Femur (tissue), 1 donor: ENCODE results near the gene RGS7.
"Not testable (repeated sequence)": the region's sequence is repeated elsewhere in the genome, so short reads cannot be mapped to it uniquely, and the experiment has no call there.

ENCODE experiments used
- DNase-seq: peaks from one replicate; pipeline ENCODE4 v3.0.0-alpha.2; 2017

Gene RGS7

DNA sequence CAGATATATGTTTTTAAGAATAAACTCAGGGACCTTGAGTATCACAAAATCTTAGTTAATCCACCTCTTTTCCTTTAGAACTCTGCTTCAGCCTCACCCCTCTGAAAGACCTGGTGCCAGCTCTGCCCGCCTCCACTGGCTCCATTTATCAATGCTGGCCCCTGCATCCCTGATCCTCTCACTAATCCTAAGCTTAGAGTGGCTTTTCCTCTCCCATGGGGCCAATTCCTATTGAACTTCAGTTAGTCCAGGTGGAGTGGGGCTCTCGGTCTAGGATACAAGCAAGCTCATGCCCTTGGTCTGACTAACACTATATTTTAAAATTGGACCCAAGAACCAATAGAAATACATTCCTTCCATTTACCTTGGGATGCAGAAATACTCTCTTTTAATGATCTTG lies 87.0 kb downstream of the RGS7 start:
- no peak for DNase-seq

DNA sequence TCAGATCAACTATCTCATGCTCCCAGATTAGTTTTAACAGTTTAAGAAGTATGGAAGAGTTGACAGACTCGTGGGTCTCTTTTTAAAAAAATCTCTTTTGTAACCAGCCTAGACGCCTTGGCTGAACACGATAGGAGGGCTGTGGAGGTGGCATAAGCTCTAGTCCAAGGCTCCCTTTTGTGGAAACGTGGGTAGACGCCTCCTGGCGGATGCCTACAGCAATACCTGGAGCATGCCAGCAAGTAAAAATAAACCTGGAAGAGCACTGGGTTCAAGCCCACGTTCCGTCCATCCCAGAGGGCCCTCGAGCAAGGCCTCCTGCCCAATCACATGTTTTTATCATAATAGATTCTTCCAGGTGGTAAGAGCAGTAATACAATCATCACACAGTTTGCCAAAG lies 87.9 kb downstream of the RGS7 start:
- no peak for DNase-seq

DNA sequence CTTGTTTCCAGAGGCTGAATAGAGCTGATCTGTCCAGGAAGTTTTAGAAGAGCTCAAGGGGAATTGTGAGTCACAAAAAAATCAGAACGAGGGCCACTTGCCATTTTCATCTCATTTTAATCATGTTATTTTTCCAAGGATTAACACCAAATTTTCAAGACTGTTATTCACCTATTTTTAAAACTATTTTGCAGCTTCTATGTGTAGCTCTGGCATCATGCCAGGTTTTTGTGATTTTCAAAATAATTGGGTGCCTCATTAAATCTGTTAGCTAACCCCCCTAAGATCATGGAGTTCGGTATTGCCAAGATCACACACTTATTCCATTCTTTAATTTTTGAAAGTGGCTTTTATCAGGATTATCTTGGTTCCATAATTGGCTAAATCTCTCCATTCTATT lies 90.9 kb downstream of the RGS7 start:
- DNase-seq: no peak

DNA sequence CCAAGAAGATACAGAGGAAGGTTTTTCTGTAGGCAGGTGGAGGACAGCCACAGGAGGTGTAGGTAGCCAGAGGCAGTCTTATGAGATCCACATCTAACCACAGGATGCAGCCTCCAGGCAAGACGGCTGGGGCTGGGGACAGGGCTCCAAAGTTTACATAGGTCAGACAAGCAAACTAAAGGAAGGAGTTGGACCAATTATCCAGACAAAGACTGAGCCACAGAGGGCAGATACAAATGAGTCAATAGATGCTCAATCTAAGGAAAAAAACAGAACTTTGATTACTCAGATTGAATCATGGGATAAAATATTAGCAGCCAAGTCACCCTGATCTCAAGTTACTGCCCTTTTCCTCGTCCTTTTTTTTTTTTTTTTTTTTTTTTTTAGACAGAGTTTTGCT lies 91.6 kb downstream of the RGS7 start:
- no peak for DNase-seq

DNA sequence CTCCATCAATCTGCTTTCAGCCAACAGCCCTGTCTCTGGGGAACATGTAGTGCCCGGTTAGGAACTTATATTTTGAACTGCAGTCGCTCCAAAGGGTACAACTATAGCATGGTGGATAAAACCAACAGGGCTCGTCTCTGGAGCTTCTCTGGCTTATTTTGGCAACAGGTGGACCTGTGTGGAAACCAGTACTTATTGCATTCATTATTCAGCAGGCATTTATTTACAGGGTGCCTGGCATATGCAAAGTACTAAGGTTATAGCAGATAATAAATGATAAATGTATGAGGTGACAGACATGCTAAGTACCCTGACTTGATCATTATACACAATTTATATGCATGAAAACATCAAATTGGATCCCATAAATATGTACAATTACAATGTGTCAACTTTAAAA lies 93.7 kb downstream of the RGS7 start:
- no peak for DNase-seq

DNA sequence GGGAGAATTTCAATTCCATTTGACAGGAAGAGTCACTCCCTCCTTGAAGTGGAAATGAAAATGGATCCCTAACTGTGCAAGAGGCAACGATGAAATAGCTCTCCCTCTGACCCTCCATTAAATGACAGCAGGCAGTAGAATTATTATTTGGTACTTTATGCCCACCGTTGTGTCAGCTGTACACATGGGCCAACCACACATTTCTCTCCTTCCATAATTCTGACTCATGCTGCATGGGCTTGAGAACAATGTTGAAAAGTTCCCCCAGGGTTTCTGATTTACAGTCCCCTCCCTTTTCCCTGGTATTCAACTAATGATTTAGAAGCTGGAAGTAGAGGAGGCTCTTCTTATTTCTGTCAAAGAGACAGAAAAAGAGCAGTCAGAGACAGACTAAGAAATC lies 103.5 kb downstream of the RGS7 start:
- DNase-seq: no peak

DNA sequence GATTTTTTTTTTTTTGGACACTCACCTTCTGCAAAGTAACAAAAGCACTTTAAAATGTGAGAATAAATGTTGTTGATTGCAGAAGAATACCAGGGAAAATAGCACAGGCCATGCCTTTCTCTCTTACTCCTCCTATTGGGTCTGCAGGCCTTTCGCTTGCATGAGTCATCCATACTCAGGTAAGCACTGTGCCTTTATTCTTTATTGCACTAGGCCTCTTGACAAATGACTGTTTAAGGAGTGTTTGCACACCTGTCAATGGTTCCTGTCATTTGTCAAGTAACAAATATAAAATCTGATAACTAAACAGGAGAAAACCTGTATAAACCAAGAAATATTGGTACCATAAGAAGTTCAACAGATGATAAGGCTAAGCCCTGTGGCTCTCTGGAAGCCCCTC lies 106.5 kb downstream of the RGS7 start:
- DNase-seq: no peak

DNA sequence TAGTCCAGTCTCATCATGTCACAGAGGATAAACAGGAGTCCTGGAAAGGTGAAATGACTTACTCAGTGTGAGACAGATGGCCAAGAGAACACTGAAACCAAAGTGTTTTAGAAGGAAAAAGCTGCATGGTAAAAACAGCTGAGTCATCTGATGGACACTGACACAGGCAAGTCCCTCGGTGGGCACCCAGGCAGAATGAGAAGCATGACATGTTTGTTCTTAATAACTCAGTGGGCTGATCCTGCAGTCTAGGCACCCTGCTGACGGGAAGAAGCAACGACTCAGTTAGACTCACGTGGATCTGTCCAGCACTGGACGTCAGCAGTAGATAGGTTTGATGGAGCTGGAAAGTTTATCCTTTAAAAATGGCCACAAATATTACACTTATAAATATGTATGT lies 116.9 kb downstream of the RGS7 start:
- no peak for DNase-seq

DNA sequence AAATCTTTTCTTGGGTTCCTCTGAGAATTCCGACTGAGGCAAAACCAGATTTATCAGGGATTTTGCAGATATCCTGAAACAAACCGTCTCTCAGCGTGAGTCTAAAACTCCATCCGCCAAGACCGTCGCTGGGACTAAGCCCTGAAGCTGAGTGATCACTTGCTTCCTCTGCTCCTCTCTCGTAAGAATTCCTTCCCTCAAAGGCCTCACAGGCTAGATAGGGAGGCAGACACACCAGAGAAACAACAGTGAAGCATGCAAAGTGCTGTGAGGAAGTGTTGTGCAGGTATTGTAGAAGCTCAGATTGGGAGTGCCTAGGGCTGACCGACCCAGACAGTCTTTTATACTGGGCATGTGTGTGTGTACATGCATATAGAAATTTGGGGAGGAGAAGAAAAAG lies 119.1 kb downstream of the RGS7 start:
- no peak for DNase-seq

DNA sequence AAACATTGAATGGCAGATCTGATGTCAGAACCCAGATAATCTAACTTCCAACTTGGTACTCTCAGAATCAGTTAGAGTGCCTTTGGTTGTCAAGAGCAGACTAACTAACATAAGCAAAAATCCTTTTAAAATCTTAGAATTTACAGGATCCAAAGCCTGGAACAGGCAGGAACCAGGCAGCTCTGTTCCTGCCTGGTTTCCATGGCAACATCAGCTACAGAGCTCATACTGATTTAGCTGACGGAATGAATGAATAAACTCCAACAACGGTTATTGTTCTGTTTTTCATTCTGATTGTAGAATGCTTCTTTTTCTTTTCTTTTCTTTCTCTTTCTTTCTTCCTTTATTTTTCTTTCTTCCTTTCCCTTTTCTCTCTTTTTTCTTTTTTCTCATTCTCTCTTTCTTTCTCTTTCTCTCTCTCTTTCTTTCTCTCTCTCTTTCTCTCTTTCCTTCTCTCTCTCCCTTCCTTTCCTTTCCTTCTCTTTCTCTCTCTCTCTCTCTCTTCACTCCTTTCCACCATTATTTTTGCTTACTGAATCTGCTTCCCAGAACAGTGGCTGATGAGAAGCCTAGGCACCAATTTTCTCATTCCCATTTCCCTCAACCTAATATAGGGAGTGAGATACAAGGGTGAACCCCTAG lies 121.6 kb downstream of the RGS7 start:
- no peak for DNase-seq

DNA sequence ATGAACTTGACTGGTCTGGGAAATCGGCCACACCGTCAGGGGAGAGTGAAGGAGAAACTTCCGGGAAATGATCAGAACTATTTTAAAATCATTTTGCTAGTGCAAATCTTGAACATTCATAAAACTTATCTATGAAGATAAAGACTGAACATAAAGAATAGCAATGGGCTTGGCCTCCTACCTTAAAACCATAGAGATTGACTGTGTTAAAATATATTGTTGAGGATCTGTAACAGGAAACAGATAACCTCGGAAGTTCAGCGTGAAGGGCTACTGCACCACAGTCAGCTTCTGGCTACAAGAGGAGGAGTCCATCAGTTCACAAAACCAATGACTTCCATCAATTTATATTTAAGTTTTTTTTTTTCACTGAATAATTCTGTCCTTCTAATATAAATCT lies 127.3 kb downstream of the RGS7 start:
- no peak for DNase-seq

DNA sequence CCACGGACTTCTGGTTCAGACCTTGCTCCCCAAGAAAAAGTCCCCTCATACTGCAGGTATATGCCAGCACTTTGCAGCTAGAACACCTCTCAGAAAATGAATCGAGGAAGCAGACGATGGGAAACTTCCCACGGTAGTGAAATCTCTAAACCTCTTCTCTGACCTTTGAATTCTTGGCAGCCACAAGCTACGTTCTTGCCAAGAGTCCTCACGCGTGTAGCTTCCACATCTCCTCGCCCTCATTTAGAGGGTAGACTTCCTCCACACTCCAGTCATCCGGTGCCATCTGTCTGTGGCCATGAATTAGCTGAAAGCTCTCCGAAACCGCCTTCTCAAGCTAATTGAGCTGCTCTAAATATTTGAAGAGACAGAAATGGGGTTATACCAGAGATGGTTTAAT lies 127.8 kb downstream of the RGS7 start:
- DNase-seq: no peak

DNA sequence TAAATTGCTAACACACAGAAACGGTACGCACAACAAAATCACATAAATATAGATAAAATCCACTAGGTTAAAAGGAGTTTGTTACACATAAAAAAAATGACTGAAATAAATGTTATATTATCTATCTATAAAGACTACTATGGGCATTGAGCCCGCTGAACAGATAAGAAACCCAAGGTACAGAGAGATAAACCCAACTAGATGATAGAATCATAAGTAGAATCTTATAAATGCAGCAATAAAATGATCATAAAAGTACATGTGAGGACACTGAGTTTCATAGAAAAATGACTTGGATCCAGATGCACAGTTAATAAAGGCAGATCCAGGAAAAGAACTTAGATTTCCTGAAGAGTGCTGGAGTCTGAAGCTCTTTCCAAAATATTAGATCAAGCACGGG lies 128.7 kb downstream of the RGS7 start:
- no peak for DNase-seq

DNA sequence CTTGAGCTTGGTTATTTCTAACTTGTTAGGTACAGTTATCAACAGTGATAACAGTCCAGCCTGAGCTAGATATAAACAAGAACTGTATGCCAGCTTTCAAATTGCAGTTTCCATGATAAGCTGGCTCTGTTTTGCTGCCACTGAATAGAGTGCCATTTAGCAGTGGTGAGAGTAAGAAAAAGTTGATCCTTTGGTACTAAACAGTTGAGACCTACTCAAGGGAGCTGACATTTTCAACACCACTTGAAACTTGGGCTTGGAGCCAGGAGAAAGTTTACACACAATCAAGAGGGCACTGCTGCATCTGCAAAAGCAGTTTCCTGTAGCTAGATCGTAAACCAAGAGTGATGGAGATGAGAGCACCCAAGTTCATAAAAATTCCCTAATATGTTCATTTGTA lies 131.3 kb downstream of the RGS7 start:
- no peak for DNase-seq

DNA sequence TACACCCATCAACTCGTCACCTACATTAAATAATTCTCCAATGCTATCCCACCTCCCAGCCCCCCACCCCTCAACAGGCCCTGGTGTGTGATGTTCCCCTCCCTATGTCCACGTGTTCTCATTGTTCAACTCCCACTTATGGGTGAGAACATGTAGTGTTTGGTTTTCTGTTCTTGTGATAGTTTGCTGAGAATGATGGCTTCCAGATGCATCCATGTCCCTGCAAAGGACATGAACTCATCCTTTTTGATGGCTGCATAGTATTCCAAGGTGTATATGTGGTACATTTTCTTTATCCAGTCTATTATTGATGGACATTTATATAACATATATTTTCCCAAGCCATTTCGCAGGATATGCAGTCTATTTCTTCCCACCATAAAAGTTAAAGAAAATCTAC lies 132.8 kb downstream of the RGS7 start:
- not testable (repeated sequence) for DNase-seq

DNA sequence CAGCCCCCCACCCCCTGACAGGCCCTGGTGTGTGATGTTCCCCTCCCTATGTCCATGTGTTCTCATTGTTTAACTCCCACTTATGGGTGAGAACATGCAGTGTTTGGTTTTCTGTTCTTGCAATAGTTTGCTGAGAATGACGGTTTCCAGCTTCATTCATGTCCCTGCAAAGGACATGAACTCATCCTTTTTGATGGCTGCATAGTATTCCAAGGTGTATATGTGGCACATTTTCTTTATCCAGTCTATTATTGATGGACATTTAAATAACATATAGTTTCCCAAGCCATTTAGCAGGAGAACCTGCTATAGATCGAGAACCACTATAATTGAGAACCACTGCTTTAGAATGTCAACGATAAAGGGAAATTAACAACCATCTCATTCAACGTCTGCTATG lies 134.2 kb downstream of the RGS7 start:
- DNase-seq: not testable (repeated sequence)

DNA sequence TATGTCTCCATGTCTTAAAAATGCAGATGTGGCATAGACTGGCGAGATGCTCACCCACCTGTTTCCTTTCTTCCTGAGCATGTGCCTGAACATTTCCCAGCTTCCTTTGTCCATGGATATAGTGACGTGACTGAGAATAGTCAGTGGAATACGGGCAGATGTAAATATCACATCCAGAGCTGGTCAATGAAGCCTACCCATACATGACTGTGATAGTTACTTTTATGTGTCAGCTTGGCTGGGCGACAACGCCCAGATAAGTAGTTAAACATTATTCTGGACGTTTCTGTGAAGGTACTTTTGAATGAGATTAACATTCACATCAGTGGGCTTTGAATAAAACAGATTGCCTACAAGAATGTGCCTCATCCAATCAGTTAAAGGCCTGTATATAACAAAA lies 135.7 kb downstream of the RGS7 start:
- no peak for DNase-seq

DNA sequence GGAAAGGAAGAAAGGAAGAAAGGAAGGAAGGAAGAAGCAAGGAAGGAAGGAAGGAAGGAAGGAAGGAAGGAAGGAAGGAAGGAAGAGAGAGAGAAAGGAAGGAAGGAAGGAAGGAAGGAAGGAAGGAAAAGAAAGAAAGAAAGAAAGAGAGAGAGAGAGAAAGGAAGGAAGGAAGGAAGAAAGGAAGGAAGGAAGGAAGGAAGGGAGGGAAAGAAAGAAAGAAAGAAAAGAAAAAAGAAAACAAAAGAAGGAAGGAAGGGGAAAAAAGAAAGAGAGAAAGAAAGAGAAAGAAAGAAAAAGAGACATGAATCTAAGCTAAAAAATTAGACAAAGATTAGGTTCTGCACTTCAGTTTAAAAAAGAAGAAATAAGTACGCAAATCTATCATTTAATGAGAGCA lies 136.1 kb downstream of the RGS7 start:
- not testable (repeated sequence) for DNase-seq

DNA sequence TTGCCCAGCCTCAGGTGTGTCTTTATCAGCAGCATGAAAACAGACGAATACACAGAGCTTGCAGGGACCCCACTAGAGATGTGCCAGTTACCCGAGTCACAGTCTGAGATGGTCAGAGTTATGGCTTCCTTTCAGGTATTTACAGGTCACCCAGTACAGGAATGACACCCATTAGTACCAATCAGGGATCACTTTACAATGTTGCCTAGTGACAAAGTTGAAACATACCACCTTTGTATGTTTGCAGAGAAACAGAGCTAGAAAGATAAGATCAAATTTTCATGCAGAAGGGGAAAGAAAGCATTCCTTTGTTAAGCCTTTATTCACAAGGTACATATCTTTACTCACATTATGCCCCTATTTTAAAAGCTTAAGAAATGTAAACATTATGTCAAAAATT lies 137.6 kb downstream of the RGS7 start:
- DNase-seq: no peak

DNA sequence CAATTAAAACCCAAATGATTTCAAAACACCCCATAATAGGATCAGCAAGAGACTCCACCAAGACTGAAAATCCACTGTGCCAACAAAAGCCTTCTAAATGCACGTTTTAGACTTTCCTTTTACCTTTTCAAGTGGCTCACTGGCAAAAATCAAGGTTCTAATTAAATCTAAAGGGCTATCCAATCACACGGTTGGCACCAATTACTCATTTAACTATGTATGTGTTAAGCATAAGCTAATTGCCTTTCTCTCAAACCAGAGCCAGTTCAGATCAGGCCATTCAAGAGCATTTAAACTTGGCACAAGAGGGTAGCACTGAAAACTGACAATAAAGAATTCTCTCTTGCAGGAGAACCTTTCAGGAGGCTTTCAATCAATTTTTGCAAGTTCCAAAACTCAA lies 139.5 kb downstream of the RGS7 start:
- no peak for DNase-seq

DNA sequence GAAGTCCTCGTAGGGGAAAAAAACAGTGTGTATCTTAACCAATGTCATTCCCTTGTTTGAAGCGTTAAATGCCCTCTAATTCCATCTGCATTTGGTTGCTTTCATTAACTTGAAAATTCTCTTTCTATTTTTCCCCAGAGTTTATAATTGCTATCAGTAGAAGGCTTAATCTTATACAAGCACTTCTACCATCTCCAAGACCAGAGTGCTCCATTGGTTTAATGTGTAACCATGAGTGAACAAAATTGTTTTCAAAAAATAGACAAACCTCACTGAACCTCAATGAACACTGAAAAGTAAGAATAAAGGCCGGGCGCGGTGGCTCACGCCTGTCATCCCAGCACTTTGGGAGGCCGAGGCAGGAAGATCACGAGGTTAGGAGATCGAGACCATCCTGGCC lies 141.3 kb downstream of the RGS7 start:
- DNase-seq: no peak

DNA sequence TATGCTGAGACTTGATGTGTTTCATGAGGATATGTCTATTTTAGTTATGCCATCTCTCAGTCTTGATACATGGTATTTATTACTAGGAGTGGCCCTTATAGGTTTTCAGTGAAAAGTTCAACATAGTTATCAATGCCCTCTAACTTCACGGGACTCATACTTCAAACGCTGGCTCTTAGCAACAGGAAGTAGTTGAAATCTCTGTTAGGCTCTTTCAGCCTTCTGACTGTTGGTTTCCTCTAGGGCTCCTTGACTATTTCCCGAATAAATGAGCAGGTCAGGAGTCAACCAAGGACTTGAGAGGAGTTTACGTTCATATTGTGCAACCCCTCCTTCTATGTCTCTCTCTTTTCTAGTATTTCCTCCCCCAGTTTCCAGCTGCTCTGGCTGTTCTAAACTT lies 141.8 kb downstream of the RGS7 start:
- DNase-seq: no peak

DNA sequence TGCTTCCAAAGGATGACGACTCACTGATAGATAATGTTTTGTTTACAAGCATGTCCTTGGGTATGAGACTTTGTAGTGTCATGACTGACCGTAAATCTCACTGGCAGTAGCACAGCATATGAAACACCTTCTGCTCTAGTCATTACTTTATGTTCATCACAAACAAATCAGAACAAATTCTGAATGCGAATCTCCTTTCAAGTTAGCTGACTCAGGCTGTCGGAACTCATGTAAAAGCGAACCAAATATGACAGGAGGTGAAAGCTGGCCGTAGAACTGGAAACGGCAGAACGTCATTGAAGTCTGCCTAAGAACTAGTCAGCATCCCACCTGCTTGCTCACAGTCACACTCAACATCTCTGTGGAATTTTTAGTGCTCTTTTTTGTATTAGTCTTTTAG lies 143.9 kb downstream of the RGS7 start:
- no peak for DNase-seq

DNA sequence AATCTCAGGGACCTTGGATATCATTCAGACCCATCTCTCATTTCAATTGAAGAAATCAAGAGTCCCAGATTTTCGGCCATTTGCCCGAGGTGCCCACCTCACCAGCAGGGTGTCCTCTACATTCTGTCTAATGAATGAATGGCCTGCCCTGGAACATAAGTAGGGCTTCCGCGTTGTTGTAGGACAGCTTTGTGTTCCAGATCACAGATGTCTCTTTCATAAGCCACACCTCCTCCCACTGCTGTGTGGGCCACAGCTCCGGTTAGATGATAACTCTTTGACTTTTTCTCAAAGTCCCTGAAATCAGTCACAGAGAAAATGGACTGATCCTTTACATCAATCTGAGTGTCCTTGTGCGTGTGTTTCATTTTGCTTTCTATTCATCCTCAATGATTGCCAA lies 144.4 kb downstream of the RGS7 start:
- DNase-seq: no peak

DNA sequence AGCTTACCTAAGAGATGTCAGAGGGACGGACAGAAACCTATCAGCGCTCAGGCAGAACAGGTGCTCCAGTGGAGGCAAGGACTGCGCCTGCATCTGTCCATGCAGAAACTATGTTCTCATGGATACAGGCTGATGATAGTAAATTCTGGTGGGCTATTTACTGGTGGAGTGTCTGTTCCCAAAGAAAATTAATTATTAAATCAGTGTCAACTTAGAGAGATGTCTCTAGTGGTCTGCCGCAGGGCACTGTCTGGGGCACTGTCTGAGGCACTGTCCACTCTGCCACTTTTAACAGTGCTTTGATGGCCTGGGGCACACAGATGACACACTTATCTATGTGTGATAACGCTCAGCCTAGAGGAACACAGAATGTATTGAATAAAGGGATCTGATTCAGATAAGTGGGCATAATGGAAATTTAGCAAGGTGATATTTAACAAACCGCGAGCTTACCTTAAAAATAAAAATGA lies 148.1 kb downstream of the RGS7 start:
- no peak for DNase-seq

DNA sequence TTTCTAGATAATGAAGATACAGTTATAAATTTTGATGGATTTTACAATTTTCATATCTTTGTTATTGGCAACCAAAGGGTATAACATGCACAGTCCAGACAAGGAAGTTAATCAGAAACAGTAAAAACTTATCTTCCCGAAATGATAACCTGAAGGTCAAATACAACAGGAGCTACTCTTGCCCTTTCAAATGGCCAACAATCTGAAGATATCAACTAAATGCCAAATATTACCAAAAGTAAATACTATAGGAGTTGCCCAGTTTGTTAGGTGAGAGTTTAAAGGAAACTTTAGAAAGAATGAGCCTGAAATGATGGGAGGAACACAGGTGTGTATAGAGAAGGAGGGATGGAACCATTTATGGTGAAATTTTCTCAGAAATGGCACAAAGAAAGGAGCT lies 153.2 kb downstream of the RGS7 start:
- no peak for DNase-seq
